ENCODE measurements around the gene RNF213.

RNF213 gene

DNA sequence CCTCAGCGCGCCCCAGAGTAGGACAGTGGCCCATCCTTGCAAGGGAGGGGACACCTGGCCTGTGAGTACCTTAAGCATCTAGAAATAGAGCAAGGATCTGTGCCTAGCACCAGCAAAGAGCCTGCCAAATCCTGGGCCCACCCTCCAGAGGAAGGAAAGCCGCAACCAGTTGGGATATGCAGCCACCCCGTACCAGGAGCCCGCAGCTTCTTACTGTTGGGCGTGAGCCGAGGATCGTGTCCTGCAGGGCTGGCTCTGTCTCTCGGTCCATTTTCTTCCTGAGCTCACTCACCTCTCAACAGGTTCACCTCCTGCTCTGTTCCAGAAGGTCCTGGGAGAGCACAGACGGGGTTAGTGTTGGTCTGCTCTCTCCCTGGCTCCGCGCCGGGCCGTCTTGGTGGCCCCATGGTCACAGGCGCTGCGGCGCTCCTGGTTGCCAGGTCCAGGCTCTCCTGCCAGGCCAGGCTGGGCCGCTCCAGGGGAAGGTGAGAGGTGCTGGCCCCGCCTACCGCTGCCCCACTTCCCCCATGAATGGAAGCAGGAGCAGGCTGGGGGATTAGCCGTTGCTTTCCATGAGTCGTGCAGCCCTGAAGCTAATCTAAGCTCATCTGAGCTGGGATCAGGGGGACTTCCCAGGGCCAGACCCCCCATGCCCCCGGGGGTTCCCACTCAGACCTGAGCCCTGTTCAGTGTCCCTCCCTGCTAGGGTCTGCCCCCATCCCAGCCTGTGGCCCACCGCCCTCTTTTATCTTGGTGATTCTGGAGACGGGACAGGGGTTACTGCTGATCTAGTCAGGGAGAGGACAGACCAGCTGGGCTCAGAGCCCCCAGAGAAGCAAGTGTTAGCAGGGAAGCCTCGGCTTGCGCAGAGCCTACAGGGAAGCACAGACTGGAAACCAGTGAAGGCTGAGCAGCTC, 167.0 kb downstream of the RNF213 start:
- in situ Hi-C loops (cut with MboI; ENCODE audit: low sequenced_read_pairs), result no loop called here

DNA sequence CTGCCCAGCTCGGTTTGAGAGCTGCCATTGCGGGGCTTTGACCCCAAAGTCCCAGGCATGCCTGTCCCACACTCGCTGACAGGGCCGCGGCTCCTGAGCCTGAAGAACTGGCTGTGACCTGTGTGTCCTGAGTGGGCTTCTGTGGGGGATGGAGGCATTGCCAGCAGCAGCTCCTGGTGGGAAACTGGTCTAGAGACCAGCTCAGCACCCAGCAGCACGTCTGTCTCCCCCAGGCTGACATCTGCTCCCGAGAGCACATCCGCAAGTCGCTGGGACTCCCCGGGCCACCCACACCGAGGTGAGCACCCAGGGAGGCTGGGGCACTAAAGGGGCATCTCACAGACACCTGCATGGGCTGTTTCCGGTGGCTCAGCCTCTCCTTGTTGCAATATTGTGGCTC, 167.7 kb downstream of the RNF213 start:
- in situ Hi-C loops (cut with MboI; ENCODE audit: low sequenced_read_pairs), result no loop called here

DNA sequence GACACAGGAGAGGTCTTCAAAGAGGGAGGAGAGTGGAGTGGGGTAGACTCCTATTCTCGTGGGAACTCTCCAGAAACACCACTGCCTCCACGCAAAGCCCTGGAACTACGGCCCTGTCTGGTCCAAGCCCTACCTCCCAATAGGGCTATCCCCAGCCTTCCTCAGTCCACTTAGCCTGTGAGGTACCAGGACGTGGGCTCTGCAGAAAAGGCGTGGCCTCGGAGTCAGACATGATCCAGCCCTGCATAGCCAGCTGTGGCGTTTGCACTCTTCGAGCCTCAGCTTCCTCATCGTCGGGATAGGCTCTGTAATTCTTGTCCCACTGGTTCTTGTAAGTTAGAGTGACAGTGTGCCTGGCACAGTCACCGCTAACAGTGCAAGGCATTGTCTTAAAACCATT, 168.1 kb downstream of the RNF213 start:
- in situ Hi-C loops (cut with MboI; ENCODE audit: low sequenced_read_pairs), result no loop called here

DNA sequence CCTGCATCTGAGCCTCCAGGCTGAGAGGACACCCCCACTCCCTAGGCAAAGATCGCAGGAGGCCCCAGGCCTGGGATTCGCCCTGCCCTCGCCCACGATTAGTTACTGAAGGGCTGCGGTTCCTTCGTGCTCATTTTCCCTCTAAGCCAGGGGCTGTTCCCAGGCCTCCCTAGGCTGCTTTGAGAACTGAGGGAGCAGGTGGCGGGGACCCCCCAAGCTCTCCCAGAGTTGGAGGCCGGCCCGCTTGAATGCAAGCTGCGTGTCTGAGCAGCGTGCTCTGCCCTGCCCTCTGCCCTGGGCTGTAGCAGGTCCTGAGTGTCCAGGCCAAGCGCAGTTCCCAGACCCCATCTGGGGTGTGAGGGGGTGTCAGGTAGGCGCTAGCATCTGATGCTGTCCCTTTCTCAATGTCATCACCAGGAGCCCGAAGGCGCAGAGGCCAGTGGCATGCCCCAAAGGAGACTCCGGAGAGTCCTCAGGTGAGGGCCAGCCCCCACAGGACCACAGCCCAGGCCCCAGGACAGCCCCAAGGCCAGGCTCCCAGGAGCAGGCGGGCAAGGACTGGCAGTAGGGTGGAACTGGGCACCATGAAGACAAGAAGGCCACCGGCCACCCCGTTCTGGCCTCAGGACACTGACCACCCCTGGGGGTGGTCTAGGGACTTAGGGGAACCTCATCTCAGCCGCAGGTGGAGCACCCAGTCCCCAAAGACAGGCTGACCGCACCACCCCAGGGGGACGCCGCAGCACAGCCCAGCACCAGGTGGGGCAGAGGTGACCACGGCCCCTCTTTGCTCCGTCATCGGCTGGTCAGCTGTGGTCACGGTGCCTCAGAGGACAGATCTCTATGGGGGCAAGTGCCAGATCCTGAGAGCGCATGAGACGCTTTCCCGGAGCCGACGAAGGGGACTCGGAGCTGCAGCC, 169.0 kb downstream of the RNF213 start:
- in situ Hi-C loops (cut with MboI; ENCODE audit: low sequenced_read_pairs), result no loop called here

DNA sequence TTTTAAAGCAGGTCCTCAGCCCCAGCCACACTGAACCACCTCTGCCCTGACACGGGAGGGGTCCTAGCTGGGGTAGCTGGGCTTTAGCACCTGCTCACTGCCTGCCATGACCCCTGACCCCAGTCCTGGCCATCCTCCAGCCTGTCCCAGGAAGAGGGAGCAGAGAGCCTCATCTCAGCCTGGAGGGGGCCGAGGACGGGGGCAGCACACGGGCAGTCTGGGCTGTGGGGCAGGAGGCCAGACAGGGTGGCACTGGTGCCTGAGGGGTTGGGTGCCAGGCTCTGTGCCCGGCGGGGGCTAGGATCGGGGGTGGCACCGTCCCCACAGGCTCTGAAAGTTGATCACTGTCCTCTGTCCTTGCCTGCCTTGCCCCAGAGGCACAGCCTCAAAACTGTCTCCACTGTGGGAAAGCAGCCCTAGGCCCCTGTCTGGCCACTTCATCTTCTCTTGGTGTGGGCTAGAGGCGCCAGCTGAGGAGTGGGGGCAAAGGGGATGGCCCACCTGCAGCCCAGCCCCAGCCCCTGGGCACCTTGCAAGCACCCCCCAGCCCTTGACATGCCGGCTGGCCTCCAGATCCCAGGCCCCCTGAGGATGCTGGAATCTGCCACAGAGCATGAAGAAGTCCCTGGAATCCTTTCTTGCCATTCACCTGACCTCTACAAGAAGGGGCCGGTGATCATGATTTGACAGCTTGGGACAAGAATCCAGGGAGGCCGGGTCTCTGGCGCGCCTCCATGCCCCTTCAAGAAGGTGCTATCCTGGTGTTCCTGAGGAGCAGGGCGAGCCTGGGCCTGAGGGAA, 170.0 kb downstream of the RNF213 start:
- in situ Hi-C loops (cut with MboI; ENCODE audit: low sequenced_read_pairs), result no loop called here

DNA sequence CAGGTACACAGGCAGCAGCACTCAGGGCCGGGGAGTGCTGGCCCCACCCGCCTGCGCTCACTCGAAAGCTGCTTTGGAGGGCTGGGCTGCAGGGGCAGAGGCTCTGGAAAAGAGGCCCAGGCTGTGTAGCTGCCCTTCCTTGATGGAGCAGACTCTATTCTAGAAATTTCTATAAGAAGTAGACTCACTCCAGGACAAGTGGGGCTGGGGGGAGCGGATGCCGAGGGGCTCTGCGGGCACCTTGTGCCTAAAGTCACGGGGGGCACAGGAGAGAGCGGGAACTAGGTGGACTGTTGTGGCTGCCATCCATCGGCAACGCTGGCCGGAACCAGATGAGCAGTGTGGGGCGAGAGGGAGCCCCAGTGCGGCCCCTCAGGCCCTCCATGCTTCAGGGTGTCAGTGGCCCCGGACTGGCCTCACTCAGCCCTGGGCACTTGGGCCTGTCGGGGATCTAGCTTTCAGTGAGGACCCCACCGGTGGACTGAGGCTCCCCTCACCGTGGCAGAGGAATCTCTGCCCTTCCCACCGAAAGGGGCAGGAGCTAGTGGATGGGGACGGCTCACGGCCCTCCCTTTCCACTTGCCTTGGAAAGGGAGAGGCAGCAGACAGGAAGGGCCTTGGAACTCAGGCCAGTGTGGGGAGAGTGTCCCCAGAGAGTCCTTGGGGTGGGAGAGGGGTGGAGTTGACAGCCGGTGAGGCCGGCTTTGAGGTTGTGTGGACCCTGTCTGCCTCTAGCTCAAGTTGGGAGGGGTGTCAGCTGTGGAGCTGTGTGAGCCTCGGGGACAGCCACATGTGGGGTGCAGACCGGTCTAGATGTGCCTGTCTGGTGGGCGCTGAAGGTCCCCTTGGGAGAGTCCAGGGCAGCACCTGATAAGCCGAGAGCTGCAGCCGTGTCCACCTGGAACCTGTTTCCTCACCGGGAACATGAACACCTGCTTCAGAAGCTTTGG, 170.9 kb downstream of the RNF213 start:
- in situ Hi-C loops (cut with MboI; ENCODE audit: low sequenced_read_pairs), result no loop called here

DNA sequence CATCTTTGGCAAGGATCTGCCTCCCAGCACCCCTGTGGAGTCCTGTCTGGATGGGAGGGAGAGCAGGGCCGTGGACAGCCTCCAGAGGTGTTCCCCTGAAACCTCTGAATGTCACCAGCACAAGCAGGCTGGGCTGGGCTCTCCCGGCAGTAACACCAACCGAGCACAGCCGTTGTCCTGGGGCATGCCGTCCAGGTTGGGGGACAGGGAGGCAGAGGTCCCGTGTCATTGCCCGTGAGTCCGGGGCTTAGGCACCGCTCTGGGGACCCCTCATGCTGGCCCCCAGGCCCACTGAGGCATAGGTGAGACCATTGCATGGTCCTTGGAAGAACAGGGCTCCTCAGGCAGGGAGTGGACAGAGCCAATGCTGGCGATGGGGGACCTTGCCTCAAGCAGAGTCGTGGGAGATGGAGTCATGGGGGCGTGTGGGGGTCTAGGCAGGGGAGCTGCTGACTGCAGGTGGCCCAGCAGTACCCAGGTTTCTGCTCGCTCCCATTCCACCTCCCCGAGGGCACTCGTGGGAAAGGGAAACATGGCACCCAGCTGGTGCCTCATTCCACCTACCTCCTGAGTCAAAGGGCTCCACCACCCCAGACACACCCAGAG, 171.8 kb downstream of the RNF213 start:
- in situ Hi-C loops (cut with MboI; ENCODE audit: low sequenced_read_pairs), result no loop called here

DNA sequence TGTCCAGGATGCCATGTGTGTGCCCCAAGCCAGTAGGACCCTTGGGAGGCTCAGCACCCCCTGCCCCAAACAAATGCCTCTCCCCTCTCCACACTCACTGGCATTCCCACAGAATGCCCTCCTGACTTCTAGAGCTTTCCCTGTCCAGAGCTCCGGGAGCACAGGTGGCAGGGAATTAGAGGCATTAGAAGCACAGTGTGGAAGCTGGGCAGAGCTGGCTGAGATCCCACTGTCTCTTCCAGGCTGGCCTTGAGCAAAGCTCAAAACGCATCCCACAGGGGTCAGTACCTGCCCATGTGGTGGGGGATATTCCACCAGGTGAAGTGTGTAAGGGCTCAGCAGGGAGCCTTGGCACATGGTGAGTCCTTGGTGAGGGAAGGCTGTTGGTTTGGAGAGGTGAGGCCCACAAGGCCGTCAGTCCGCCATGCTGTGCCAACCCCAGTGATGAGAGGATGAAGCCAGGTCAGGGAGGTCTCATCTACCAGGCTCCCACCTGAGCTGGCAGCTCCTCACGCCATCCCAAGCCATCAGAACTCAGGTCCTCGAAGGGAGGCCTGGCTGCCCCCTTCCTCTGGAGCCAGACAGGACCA, 172.4 kb downstream of the RNF213 start:
- in situ Hi-C loops (cut with MboI; ENCODE audit: low sequenced_read_pairs), result no loop called here

DNA sequence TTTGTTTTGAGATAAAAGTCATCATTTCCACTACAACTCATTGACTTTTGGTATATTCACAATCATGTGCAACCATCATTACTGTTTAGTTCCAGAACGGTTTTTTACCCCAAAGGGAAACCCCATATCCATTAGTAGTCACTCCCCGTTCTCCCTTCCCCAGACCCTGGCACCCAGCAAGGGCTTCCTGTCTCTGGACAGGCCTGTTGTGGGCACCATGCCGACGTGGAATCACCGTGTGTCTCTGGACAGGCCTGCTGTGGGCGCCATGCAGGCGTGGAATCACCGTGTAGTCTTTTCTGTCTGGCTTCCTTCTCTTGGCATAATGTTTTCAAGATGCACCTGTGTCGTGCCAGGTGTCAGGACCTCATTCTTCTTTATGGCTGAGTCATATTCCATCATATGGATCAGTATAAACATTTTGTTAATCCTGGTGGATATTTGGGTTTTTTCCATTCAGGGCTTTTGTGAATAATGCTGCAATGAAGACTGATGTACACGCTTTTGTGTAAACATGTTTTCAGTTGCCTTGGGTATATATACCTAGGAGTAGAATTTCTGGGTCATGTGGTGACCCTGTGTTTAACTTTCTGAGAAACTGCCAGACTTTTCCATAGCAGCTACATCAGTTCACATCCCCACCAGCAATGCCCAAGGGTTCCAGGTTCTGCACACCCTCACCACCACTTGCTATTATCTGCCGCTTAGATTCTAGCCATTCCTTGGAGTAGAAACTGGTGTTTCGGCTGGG, 173.4 kb downstream of the RNF213 start:
- in situ Hi-C loops (cut with MboI; ENCODE audit: low sequenced_read_pairs), result no loop called here

DNA sequence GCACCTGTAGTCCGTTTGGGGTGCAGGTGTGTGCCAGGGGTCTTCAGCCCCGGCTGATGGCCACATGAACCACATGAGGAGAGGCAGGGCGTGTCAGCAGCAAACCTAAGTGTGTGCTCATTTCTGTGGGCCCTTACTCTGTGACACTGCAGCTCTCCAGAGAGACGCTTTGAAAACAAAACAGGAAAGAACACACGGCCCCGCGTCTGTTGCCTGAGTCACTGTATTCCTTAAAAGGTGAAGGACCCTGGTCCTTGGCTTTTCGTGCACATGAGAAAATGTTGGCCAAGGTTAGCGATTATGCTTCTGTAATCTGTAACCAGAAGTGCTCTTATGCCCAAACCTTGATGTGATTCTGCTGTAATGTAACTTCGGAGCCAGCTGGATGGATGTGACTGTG, 176.9 kb downstream of the RNF213 start:
- in situ Hi-C loops (cut with MboI; ENCODE audit: low sequenced_read_pairs), result no loop called here

DNA sequence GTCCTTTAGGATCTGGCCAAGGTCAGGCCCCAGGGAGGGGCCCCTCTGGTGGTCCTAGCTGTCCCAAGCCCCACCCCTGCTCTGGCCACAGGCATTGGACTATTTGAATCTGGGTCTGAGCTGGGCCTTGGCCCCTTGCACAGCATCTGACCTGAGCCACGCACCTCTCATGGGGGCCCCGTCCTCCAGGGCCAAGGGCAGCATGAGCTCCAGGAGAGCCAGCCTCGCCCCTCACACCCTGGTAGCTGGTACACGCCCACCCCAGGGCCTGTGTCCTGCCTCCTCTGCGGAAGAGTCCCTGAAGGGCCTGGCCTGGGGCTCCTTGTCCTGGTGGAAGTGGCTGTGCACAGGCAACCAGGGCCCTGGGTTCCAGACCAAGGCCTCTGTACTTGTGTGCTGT, 178.2 kb downstream of the RNF213 start:
- in situ Hi-C loops (cut with MboI; ENCODE audit: low sequenced_read_pairs), result no loop called here

DNA sequence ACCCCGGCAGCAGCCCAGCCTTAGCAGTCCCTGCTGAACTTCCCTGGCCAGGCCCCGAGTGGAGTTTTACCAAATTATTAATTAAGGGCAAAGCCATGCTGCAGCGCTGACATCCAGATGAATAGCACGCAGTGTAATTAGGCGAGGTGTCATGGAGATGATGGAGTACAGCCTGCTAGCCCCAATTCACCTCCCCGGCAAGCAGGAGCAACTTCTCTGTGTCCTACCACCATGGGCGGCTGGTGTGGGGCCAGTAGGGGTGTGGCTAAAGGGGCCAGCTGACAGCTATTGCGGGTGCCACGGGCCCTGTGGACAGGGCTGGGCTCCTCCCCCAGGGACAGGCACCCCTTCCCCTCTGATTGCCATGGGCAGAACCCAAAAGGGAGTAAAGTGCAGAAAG, 178.8 kb downstream of the RNF213 start:
- in situ Hi-C loops (cut with MboI; ENCODE audit: low sequenced_read_pairs), result no loop called here

DNA sequence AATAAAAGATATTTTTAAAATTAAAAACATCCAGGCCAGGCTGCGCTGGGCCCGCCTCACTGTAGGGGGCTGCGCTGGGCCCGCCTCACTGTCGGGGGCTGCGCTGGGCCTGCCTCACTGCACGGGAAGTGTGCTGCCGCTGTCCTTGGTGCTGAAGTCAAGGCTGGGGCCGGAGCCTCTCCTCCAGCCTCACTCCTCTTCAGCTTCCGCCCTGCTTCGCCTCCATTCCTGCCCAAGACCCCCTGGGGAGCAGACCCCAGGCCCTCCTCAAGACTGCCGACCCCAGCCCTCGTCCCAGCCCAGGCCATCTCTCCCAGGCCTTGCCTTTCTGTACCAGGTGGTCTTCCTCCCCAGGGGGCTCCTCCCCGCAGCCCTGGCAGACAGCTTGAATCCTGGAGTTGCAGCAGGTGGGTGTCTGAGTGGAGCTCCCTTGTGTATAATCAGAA, 180.5 kb downstream of the RNF213 start:
- in situ Hi-C loops (cut with MboI; ENCODE audit: low sequenced_read_pairs), result no loop called here

DNA sequence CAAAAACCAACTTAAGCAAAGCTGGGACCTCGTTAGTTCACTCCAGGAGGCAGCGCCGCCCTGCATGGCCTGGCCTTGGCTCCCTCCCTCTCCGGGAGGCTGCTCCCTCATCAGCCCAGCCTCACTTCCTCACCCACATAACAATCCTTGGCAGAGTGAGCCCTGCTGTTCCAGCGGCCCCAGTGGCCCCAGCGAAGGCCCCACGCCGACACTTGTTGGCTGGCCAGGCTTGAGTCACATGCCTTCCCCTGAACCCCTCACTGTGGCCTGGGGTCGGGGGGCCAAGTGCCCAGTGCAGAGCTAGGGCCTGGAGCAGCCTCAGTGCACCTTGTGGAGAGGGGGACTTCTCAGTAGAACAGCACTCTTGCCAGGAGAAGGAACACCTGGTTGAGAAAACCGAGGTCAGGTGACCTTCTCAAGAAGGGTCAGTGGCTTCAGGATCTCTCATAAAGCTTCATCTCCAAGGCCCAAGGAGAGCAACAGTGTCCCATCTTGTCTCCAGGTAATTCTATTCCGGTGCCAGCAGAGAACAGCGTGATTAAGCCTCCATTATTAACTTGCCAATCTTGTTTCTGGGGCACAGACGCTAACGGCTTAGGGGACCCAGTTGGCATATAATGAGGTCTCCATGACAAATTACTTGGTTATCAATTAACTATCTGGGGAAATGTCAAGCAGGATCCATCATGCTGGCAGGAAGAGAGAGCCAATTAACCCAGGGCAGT, 181.1 kb downstream of the RNF213 start:
- in situ Hi-C loops (cut with MboI; ENCODE audit: low sequenced_read_pairs), result no loop called here

DNA sequence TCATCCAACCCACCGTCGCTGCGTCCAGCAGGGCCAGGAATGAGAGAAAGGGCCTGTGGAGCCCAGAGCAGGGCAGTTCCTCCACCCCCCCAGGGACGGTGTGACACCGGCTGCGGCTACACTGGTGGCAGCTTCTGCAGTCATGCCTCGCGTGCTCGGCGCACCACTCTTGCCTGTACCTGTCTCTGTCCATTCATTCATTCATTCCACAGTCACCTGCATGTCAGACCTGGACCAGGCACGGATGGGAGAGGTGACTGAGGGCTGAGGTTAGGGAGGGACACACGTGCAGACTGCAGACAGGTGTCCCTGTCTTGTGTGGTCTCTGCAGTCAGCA, 181.6 kb downstream of the RNF213 start:
- in situ Hi-C loops (cut with MboI; ENCODE audit: low sequenced_read_pairs), result no loop called here

DNA sequence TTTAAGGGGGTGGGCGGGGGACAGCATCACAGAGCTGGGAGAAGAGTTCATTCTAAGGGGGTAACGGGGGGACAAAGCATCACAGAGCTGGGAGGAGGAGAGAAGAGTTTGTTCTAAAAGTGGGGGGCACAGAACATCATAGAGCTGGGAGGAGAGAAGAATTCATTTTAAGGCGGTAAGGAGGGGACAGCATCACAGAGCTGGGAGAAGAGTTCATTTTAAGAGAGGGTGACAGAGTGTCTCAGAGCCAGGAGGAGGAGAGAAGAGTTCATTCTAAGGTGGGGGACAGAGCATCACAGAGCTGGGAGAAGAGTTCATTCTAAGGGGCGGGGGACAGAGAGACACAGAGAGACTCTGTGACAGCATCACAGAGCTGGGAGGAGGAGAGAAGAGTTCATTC, 182.1 kb downstream of the RNF213 start:
- in situ Hi-C loops (cut with MboI; ENCODE audit: low sequenced_read_pairs), result no loop called here

DNA sequence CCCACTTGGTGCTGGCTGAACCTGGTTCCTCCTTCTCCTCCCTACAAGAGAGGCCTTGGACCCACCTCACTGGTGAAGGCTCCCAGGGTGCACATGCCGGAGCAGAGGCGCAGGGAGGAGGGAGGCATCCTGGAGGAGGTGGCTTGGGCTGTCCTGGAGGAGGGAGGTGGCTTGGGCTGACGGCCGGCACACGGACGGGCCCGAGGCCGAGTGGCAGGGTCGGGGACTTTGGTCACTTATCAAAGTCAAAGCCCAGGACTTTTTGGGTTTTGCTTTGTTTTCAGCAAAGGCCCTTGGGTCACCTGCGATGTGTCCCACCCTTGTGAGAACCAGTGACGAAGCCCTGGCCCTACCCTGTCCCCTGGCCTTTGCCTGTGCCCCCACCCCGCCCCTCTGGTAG, 182.8 kb downstream of the RNF213 start:
- in situ Hi-C loops (cut with MboI; ENCODE audit: low sequenced_read_pairs), result no loop called here

Measured in hTERT RPE-1 (cell line).